ENCODE measurements around the gene ATP2B2. TPM values are rescaled to one million over a fixed set of nuclear protein-coding genes. Genes with fewer than 3 reads are reported as not detected.

The ATP2B2 gene
- under 1 TPM in 3 of 4 donors, not detected in 1; 0.11 to 0.42 (median 0.15) TPM for total RNA-seq

DNA sequence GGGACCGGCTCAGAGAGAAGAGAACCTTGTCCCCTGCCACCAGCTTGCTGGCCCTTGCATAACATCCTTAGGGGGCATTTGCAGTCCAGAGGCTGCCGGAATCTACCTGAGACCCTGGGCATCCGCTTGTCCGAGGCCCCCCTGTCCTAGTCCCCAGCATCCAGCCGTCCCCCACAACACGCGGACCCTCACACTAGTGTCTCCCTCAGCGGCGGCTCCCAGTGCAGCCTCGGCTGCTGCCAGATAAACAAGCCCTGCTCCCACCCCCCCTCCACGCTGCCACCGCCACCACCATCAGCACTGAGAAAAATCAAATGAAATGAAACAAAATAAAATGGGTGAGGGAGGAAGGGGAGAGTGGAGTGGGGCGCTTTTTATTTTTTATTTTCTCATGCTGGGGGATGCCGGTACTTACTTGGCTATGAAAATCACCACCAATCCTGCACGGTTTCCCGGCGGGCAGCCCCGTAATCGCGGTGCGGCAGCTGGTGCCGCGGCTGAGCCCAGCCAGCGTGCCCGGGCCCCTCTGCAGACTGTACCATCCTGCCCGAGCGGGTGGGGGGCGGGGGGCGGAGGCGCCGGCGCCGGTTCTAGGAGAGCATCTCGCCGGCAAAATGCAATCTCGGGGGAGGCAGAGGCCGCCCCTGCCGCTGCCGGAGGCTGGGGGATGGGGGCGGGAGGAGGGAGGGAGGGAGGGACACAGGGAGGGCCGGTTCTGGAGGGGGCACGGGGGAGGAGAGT lies at the start of gene ATP2B2:
Gene ATP2B2, minus strand, starts transcription at position 537 of the 741 bp plus-strand sequence. CDS start 56,043 bp downstream, outside the sequence.
- TF ChIP-seq, protein P1, sequence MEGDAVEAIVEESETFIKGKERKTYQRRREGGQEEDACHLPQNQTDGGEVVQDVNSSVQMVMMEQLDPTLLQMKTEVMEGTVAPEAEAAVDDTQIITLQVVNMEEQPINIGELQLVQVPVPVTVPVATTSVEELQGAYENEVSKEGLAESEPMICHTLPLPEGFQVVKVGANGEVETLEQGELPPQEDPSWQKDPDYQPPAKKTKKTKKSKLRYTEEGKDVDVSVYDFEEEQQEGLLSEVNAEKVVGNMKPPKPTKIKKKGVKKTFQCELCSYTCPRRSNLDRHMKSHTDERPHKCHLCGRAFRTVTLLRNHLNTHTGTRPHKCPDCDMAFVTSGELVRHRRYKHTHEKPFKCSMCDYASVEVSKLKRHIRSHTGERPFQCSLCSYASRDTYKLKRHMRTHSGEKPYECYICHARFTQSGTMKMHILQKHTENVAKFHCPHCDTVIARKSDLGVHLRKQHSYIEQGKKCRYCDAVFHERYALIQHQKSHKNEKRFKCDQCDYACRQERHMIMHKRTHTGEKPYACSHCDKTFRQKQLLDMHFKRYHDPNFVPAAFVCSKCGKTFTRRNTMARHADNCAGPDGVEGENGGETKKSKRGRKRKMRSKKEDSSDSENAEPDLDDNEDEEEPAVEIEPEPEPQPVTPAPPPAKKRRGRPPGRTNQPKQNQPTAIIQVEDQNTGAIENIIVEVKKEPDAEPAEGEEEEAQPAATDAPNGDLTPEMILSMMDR (IDR thresholded peaks at IDR 0.05) = no peak
- TF ChIP-seq POLR2A (IDR thresholded peaks at IDR 0.05) = no peak
- H3K9me3 ChIP-seq = no peaks in the 10 kb centered on the region
- no peaks in the 10 kb centered on the region for H3K36me3 ChIP-seq
- DNase-seq = no peak
- H3K4me3 ChIP-seq (replicated peaks in 1 of 3) = peak within 1 kb of the TSS in 1 of 3 donors; percentile 13
- intact Hi-C loops (cut with DNase I) = no loop called here
- WGBS, 2 donors = 3 to 5% methylated on average over 22 to 29 of the region's 42 CpGs
- no peak within 1 kb of the TSS for H3K27ac ChIP-seq
- H3K4me1 ChIP-seq = peaks cover 0 to 9% of the 10 kb centered on the region in 2 donors
- no peaks in the 10 kb centered on the region for H3K27me3 ChIP-seq

DNA sequence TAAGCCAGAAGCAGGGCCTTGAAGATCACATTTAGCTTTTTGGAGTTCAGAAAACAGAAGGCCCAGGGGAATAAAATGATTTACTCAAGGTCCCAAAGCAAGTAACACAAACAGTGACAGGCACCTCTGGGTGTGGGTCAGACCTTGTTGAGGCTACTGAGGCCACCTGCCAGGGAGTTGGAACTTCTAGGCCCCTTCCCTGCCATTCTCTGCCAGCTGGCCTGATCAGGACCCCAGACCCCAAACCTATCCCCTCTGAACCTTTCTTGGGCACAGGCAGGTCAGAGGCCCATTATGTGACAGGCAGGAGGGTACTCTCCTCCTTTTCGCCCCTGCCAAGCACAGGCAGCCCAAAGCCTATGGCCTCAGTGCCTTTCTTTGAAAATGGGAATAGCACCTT lies 49.4 kb upstream of the ATP2B2 start:
- TF ChIP-seq, protein P1 (IDR thresholded peaks at IDR 0.05) = no peak
- no peak for TF ChIP-seq POLR2A (IDR thresholded peaks at IDR 0.05)
- no peak for DNase-seq
- 80 to 89% methylated on average over 1 of the region's 1 CpG for WGBS, 2 donors
- Histone ChIP-seq H3K4me3 (replicated peaks in 1 of 3) (no peak overlapping the region), H3K36me3 (no peaks in the 10 kb centered on the region), H3K4me1 (no peaks in the 10 kb centered on the region), H3K27ac (no peak overlapping the region), H3K27me3 (no peaks in the 10 kb centered on the region), H3K9me3 (no peaks in the 10 kb centered on the region)
- intact Hi-C loops (cut with DNase I) = no loop called here

DNA sequence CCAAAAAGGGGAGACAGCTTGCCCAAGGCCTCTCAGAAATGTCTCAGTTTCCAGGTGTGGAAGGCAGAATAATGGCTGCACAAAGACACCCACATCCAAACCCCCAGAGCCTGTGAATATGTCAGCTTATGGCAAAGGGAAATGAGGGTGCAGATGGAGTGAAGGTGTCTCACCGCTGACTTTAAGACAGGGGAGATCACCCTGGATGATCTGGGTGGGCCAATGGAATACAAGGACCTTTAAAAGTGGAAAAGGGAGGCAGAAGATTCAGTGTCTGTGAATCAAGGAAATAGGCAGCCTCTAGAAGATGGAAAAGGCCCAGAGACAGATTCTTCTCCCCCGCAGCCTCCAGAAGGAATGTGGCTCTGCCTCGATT lies 48.8 kb upstream of the ATP2B2 start:
- Histone ChIP-seq H3K9me3 (no peaks in the 10 kb centered on the region), H3K36me3 (no peaks in the 10 kb centered on the region), H3K4me3 (replicated peaks in 1 of 3) (no peak overlapping the region), H3K27ac (no peak overlapping the region), H3K4me1 (no peaks in the 10 kb centered on the region), H3K27me3 (no peaks in the 10 kb centered on the region)
- no peak for TF ChIP-seq POLR2A (IDR thresholded peaks at IDR 0.05)
- TF ChIP-seq, protein P1 (IDR thresholded peaks at IDR 0.05) = no peak
- intact Hi-C loops (cut with DNase I) = no loop called here
- WGBS, 2 donors = 81 to 88% methylated on average over 3 of the region's 3 CpGs
- DNase-seq = no peak

DNA sequence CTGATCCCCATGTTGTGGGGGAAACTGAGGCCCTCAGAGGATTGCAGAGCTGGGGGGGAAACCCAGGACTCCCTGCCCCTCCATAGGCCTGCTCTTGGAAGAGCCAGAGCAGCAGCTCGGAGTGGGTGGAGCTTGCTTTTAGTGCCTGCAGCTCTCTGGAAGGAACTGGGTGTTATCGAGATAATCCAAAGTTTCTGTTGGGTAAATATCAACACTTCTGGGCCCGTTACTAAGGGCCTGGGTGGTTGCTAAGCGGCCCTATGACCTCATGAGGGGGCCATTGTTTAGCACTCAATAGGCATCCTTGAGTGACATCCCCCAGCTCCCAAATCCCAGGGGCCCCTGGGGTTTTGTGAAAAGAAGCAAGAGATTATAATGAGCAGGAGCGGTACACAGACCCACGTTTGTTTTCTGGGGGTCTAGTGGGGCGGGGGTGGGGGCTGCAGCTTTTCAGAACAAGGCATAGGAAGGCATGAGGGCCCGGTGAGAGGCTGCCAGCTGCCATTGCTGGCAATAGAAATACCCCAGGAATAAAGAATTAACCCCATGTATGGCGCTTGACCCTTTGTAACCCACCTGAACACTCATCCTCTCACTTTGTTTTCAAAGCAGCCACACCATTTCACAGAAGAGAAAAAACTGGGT lies 48.3 kb upstream of the ATP2B2 start:
- no peak for DNase-seq
- no peak overlapping the region for H3K27ac ChIP-seq
- H3K4me1 ChIP-seq = no peaks in the 10 kb centered on the region
- intact Hi-C loops (cut with DNase I) = no loop called here
- H3K36me3 ChIP-seq = no peaks in the 10 kb centered on the region
- 21 to 25% methylated on average over 8 of the region's 9 CpGs for WGBS, 2 donors
- TF ChIP-seq, protein P1 (IDR thresholded peaks at IDR 0.05) = no peak
- TF ChIP-seq POLR2A (IDR thresholded peaks at IDR 0.05) = no peak
- no peaks in the 10 kb centered on the region for H3K9me3 ChIP-seq
- H3K27me3 ChIP-seq = no peaks in the 10 kb centered on the region
- no peak overlapping the region for H3K4me3 ChIP-seq (replicated peaks in 1 of 3)

DNA sequence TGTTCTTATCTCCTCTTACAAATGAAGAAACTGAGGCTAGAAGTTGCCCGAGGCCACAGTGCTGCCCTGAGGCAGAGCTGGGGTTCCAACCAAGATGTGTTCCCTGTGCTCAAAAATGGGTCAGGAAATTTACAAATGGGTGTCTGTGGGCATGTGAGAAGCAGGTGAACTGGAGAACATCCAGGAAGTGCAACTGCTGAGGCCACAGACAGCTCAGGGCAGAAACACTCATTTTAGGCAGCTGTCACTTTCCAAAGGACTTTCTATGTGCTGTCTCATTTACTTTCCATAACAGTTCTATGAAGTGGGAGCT lies 47.2 kb upstream of the ATP2B2 start:
- intact Hi-C loops (cut with DNase I) = no loop called here
- Histone ChIP-seq H3K27me3 (no peaks in the 10 kb centered on the region), H3K4me1 (no peaks in the 10 kb centered on the region), H3K27ac (no peak overlapping the region), H3K36me3 (no peaks in the 10 kb centered on the region), H3K9me3 (no peaks in the 10 kb centered on the region), H3K4me3 (replicated peaks in 1 of 3) (no peak overlapping the region)
- no peak for TF ChIP-seq POLR2A (IDR thresholded peaks at IDR 0.05)
- TF ChIP-seq, protein P1 (IDR thresholded peaks at IDR 0.05) = no peak
- WGBS, 2 donors = 63 to 67% methylated on average over 1 of the region's 1 CpG
- DNase-seq = no peak

All from thyroid gland (tissue), 4 donors.